Measurements from ENCODE around the gene UPK3B.
"Not testable (repeated sequence)": the region's sequence is repeated elsewhere in the genome, so short reads cannot be mapped to it uniquely, and the experiment has no call there.

UPK3B gene

GRCh38 chr7:76483081-76483480 is 27.3 kb upstream of the UPK3B start:
- H3K4me3 ChIP-seq (ENCODE audit: low read depth, low read length); in situ Hi-C loops (cut with HindIII; ENCODE audit: low sequenced_read_pairs); DNase-seq (ENCODE audit: low read depth): not testable (repeated sequence)

DNA sequence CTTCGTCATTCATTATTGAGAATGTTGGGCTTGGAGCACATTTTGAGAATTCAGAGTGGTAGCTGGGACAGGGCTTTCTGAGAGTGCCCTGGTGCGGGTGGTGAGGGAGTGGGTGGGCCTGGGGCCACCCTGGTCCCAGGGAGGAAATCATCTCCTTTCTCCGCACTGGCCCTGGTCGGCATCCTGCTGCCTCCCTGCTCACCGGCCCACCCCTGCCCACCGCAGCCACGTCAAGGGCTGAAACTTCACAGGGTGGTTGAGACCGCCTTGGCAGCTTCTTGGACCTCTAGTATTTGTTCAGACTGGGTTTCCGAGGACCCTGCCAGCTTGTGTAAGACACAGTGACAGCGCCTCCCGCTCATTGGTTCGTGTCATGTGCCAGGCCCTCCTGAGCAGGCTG is 25.9 kb upstream of the UPK3B start:
- H3K4me3 ChIP-seq (ENCODE audit: low read depth, low read length); DNase-seq (ENCODE audit: low read depth); in situ Hi-C loops (cut with HindIII; ENCODE audit: low sequenced_read_pairs): not testable (repeated sequence)

- H3K4me3 ChIP-seq (ENCODE audit: low read depth, low read length); in situ Hi-C loops (cut with HindIII; ENCODE audit: low sequenced_read_pairs); DNase-seq (ENCODE audit: low read depth): not testable (repeated sequence)
Observed at GRCh38 chr7:76485822-76486610, 24.3 kb upstream of the UPK3B start.

DNA sequence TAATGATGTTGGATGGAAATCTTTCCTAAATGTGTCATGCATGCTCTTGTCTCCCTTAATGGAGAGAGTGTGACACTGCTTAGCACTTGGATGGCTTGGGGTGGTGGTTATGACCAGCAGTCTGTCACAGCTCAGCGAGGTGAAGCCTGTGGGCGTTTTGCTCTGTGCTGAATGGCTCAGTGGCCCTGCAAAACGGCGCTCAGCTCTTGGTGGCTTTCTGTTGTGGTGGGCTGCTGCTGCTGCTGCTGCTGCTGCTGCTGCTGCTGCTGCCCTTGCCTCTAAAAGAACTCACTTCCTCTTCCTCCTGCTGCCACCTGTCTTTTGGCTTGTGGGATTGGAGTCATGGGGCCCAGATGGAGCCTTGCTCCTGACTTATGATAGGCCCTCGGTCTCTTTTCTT is 23.7 kb upstream of the UPK3B start:
- in situ Hi-C loops (cut with HindIII; ENCODE audit: low sequenced_read_pairs); DNase-seq (ENCODE audit: low read depth); H3K4me3 ChIP-seq (ENCODE audit: low read depth, low read length): not testable (repeated sequence)

DNA sequence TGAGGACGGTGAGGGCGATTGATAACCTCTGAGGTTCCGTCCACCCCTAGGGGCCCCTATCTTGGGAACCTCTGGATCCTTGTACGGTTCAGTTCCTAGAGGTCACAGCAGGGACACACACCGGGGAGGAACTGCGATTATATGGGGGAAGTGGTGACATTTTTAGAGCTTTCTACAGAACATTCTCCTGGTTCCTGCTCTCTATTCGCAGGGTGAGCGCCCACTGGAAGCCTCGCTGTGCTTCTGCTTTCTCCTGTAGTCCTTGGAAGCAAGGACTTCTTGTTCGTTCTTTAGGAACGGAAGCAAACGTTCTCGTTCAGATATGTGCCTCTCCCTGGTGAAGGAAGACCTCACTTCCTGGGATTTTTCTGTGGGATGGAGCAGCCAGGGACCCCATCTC is 22.4 kb upstream of the UPK3B start:
- DNase-seq (ENCODE audit: low read depth); H3K4me3 ChIP-seq (ENCODE audit: low read depth, low read length); in situ Hi-C loops (cut with HindIII; ENCODE audit: low sequenced_read_pairs): not testable (repeated sequence)

DNA sequence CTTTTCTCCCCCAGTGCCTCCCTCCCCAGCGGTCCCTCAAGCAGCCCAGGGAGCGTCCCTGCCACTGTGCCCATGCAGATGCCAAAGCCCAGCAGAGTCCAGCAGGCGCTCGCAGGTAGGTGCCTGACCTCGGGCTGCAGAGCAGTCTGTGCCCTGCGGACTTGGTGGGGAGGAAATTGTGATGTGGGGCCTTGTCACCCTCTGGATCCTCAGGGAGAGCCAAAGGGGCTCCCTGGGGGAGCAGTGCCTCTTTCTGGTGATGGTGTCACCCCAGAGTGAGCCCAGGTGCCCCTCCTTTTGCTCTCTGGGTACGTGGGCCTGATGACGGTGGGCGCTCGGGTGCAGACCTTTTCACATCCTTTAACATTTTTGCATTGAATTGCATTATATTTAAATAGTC is 18.2 kb upstream of the UPK3B start:
- DNase-seq (ENCODE audit: low read depth); H3K4me3 ChIP-seq (ENCODE audit: low read depth, low read length); in situ Hi-C loops (cut with HindIII; ENCODE audit: low sequenced_read_pairs): not testable (repeated sequence)

GRCh38 chr7:76495717-76496116 is 14.6 kb upstream of the UPK3B start:
- in situ Hi-C loops (cut with HindIII; ENCODE audit: low sequenced_read_pairs); DNase-seq (ENCODE audit: low read depth); H3K4me3 ChIP-seq (ENCODE audit: low read depth, low read length): not testable (repeated sequence)

GRCh38 chr7:76497918-76498582 is 12.3 kb upstream of the UPK3B start:
- in situ Hi-C loops (cut with HindIII; ENCODE audit: low sequenced_read_pairs); H3K4me3 ChIP-seq (ENCODE audit: low read depth, low read length); DNase-seq (ENCODE audit: low read depth): not testable (repeated sequence)

DNA sequence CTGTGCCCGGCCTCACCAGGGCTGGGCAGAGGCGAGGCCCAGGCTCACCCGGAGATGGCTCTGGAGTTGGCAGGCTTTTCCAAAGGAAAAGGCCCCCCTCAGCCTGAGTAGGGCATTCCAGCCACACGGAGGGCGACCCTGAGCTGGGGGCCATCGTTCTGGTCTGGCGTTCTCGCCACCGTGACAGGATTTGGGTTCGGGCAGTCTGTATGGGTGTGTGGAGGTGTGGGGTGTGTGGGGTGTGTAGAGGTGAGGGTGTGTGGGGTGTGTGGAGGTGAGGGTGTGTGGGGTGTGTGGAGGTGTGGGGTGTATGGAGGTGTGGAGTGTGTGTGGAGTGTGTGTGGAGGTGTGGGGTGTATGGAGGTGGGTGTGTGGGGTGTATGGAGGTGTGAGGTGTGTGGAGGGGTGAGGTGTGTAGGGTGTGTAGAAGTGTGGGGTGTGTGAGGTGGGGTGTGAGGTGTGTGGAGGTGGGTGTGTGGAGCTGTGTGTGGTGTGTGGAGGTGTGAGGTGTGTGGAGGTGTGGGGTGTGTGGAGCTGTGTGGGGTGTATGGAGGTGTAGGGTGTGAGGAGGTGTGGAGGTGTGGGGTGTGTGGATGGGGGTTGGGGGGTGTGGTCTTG is 11.7 kb upstream of the UPK3B start:
- DNase-seq (ENCODE audit: low read depth); H3K4me3 ChIP-seq (ENCODE audit: low read depth, low read length); in situ Hi-C loops (cut with HindIII; ENCODE audit: low sequenced_read_pairs): not testable (repeated sequence)

GRCh38 chr7:76499201-76499923 is 11.0 kb upstream of the UPK3B start:
- in situ Hi-C loops (cut with HindIII; ENCODE audit: low sequenced_read_pairs); DNase-seq (ENCODE audit: low read depth); H3K4me3 ChIP-seq (ENCODE audit: low read depth, low read length): not testable (repeated sequence)

GRCh38 chr7:76499924-76500241 is 10.5 kb upstream of the UPK3B start:
- in situ Hi-C loops (cut with HindIII; ENCODE audit: low sequenced_read_pairs); DNase-seq (ENCODE audit: low read depth); H3K4me3 ChIP-seq (ENCODE audit: low read depth, low read length): not testable (repeated sequence)

DNA sequence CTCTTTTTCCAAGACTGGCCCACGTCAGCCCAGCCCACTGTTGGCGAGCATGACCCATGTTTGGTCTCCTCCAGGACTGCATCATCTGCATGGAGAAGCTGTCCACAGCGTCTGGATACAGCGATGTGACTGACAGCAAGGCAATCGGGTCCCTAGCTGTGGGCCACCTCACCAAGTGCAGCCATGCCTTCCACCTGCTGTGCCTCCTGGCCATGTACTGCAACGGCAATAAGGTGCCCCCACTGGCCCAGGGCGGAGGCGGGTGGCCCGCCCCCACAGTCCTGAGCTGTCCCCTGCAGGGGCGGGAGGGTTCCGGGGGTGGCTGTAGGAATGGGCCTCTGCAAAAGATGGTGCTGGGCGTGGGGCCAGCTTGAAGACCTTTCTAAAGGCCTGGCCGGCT is 8.1 kb upstream of the UPK3B start:
- DNase-seq (ENCODE audit: low read depth); in situ Hi-C loops (cut with HindIII; ENCODE audit: low sequenced_read_pairs); H3K4me3 ChIP-seq (ENCODE audit: low read depth, low read length): not testable (repeated sequence)

- DNase-seq (ENCODE audit: low read depth); in situ Hi-C loops (cut with HindIII; ENCODE audit: low sequenced_read_pairs); H3K4me3 ChIP-seq (ENCODE audit: low read depth, low read length): not testable (repeated sequence)
Observed at GRCh38 chr7:76502836-76503235, 7.5 kb upstream of the UPK3B start.

GRCh38 chr7:76503244-76503643 is 7.1 kb upstream of the UPK3B start:
- H3K4me3 ChIP-seq (ENCODE audit: low read depth, low read length); DNase-seq (ENCODE audit: low read depth); in situ Hi-C loops (cut with HindIII; ENCODE audit: low sequenced_read_pairs): not testable (repeated sequence)

DNA sequence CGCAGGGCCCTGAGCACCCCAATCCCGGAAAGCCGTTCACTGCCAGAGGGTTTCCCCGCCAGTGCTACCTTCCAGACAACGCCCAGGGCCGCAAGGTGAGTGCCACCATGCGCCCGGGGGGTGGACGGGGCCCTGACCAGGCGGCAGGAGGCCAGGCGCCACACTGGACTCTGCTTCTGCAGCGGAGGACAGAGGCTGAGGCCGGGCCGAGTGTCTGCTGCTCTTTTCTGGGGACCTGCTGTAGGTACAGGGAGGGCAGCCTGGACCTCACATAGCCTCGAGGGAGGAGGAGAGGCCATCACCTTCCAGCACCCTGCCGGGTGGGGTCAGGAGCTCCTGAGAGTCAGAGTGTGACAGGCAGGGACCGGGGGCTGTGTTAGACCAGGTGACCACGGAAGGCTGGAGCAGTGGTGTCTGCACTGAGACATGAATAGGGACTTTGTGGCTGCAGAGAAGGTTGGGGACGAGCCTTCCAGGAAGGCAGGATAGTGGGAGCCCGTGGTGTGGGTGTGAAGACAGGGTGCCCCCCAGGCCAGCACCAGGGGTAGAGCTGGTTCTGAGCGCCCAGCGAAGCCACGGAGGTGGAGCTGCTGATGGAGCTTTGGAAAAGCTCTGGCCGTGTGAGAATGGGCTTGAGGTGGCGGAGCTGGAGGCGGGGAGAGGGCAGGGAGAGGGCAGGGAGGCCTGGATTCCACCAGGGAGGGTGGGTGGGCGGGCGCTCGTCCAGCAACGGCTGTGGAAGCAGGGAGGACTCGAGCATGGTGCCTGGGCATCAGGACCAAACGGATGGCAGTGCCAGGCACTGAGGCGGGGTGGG is 5.8 kb upstream of the UPK3B start:
- DNase-seq (ENCODE audit: low read depth); in situ Hi-C loops (cut with HindIII; ENCODE audit: low sequenced_read_pairs); H3K4me3 ChIP-seq (ENCODE audit: low read depth, low read length): not testable (repeated sequence)
